RCC 7860 (cell line): ENCODE data around the gene PHLDB1.
A peak's percentile ranks its signal among the peaks of the same experiment; 100 is the strongest.
"Not testable (repeated sequence)": the region's sequence is repeated elsewhere in the genome, so short reads cannot be mapped to it uniquely, and the experiment has no call there.

Experiments used
- DNase-seq: peaks from one replicate; pipeline ENCODE4 v3.0.0-alpha.2; 2015; ENCODE audit warnings: low spot score
- FAIRE-seq: peaks from 2 replicates; lab custom pipeline; 2012; peaks lifted over from hg19 to GRCh38; lab: Jason Lieb, UNC

Gene PHLDB1

GRCh38 chr11:118607401-118608359, at the start of gene PHLDB1:
Gene PHLDB1 (plus strand): TSS chr11:118607615. CDS start chr11:118613837, 6,222 bp downstream.
- DNase-seq = peak; percentile 58
- no peak for FAIRE-seq

GRCh38 chr11:118560806-118561205, 46.6 kb upstream of the PHLDB1 start:
- DNase-seq = no peak
- FAIRE-seq = no peak

DNA sequence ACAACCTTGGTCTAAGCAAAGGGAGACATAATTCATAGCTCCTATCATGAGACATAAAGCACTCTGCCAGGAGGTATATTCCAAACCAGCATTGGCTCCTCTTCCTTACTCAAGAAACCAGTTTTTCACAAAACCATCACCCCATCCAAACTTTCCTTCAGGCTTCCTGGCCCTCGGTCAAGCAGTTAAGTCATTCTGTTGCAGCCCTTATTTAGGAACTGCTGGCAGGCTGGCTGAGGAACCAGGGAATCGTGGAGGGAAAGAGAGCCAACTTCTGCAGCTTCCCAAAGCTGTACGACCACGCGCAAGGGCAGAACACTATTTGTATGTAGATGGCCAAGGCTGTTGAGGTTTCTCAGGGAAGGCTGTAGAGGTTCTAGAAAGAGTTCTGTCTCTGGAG, 42.4 kb upstream of the PHLDB1 start:
- DNase-seq = no peak
- FAIRE-seq = no peak

- FAIRE-seq = no peak
Observed at GRCh38 chr11:118569670-118570069, 37.7 kb upstream of the PHLDB1 start.

DNA sequence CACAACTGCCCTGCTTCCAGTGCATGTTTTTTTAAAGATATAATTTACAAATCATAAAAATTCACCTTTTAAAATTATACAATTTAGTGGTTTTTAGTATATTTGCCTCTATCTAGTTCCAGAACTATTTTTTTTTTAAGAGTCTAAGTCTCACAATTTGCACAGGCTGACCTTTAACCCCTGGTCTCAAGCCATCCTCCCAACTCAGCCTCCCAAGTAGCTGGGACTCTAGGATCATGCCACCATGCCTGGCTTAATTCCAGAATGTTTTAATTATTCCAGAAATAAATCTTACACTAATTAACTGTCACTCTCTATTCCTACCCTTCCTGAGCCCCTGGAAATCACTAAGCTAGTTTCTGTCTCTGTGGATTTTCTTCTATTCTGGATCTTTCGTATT, 36.6 kb upstream of the PHLDB1 start:
- FAIRE-seq (no peak), DNase-seq (no peak)

More at GRCh38 chr11:118569670-118570069, 37.7 kb upstream of the PHLDB1 start:
- DNase-seq = no peak

- not testable (repeated sequence) for DNase-seq, FAIRE-seq
Observed at GRCh38 chr11:118571701-118572060, 35.7 kb upstream of the PHLDB1 start.

GRCh38 chr11:118572061-118572980, 35.1 kb upstream of the PHLDB1 start, which contains the start of gene ARCN1:
Gene ARCN1 (plus strand): TSS chr11:118572409. CDS start chr11:118572548, 139 bp downstream.
- no peak for FAIRE-seq
- peak; percentile 32 for DNase-seq

- DNase-seq = peak; percentile 59
- FAIRE-seq = no peak
Observed at GRCh38 chr11:118572981-118573550, 34.3 kb upstream of the PHLDB1 start.

DNA sequence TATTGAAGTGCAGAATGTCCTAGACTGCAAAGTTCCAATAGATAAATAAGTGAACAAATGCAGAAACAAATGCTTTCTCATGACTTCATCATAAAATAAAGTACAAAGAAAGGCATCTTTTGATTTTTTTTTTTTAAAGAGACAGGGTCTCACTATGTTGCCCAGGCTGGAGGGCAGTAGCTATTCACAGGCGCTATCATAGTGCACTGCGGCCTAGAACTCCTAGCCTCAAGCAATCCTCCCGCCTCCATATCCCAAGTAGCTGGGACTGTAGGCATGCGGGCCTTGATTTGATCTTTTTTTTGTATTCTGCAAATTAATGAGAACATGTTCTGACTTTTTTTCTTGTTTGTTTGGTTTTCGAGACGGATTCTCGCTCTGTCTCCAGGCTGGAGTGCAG, 32.8 kb upstream of the PHLDB1 start:
- no peak for FAIRE-seq

DNA sequence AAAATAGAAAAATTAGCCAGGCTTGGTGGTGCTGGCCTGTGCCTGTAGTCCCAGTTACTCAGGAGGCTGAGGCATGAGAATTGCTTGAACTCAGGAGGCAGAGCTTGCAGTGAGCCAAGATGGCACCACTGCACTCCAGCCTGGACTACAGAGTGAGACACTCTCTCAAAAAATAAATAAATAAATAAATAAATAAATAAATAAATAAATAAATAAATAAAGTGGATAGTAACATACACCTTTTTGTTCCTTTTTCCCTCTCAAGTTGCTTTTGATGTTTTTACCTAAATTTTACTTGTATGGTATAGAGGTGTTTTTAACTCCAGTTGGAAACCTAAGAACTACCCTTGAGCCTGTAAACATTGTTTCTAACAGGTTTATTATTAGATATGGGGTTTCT, 29.4 kb upstream of the PHLDB1 start:
- not testable (repeated sequence) for DNase-seq, FAIRE-seq

More for the DNA sequence above, 32.8 kb upstream of the PHLDB1 start:
- DNase-seq = no peak

DNA sequence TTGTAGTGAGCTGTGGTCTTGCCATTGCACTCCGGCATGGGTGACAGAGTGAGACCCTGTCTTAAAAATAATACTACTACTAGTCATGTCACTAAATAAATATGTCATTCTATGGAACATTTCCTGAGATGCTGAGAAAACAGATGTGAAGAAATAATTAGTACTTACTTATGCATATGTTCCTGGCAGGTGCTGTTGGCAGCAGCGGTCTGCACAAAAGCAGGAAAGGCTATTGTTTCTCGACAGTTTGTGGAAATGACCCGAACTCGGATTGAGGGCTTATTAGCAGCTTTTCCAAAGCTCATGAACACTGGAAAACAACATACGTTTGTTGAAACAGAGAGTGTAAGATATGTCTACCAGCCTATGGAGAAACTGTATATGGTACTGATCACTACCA, 26.4 kb upstream of the PHLDB1 start:
- FAIRE-seq = no peak
- DNase-seq = no peak

- FAIRE-seq = no peak
- DNase-seq = no peak
Observed at GRCh38 chr11:118587952-118588351, 19.5 kb upstream of the PHLDB1 start.

DNA sequence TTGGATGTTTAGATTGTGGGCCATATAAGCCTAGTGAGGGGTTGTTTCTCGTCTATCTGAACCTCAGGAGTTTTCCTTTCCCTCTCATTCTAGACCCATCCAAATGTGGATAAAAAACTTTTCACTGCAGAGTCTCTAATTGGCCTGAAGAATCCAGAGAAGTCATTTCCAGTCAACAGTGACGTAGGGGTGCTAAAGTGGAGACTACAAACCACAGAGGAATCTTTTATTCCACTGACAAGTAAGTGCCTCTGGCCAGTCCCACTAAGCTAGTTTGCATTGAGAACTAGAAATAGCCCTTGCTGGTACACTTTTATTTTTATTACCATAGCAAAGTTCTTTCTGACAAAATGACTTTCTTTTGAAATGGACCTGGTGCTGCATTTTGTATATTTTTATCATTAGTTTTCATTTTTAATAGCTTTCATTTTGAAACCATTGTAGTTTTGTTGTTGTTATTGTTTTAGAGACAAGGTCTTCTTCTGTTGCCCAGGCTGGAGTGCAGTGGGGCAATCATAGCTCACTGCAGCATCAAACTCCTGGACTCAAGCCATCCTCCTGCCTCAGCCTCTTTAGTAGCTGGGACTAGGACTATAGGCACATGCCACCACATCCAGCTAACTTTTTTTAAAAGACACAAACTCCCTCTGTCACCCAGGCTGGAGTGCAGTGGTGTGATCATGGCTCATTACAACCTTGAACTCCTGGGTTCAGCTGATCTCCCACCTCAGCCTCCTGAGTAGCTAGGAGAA, 14.6 kb upstream of the PHLDB1 start:
- DNase-seq (no peak), FAIRE-seq (no peak)

DNA sequence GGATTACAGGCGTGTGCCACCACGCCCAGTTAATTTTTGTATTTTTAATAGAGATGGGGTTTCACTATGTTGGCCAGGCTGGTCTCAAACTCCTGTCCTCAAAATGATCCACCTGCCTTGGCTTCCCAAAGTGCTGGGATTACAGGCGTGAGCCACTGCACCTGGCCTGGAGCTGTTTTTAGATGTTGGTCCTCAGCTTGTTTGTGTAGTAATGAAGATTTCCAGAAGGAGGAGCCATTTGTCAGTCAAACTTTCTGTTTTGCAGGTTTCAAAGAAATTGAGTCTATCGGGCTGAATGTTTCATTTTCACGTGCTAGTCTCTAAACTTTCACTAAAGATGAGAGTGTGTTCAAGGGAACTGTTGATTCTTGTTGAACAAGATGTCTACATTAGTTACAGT, 12.4 kb upstream of the PHLDB1 start:
- peak; percentile 19 for DNase-seq
- not testable (repeated sequence) for FAIRE-seq

DNA sequence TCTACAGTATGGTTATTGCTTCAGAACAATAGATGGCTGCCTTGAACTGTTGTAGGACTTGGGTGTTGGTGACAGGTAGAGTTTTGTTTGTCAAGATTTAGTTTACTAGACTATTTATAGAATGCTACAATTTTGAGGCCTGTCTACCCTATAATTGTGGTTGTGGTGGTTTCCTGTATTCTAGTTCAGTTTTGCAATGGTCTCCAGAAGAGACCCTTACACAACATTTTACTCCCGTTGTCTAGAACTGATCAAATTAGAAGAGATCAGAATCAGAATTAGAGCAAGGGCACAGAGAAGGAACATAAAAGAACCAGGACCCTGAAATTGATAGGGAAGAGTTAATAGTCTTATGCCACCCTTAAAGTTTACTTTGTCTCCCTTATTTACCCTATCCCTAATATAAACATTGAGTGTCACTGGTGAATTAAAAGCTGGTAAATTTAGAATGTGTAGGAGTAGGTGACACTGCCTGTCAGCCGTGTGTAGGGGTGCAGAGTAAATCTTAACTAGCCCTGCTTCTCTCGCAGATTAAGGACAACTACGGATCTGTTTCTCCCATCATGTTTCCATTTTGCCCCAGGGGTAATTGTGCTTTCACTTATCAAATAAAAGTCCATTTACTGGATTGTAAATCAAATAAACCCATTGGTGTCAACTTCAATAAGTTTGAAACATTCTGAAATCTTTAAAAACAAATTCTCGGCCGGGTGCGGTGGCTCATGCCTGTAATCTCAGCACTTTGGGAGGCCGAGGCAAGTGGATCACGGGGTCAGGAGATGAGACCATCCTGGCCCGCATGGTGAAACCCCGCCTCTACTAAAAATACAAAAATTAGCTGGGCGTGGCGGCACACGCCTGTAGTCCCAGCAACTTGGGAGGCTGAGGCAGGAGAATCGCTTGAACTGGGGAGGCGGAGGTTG, 10.9 kb upstream of the PHLDB1 start:
- FAIRE-seq (no peak), DNase-seq (no peak)

GRCh38 chr11:118597556-118597955, 9.9 kb upstream of the PHLDB1 start:
- DNase-seq (no peak), FAIRE-seq (no peak)

DNA sequence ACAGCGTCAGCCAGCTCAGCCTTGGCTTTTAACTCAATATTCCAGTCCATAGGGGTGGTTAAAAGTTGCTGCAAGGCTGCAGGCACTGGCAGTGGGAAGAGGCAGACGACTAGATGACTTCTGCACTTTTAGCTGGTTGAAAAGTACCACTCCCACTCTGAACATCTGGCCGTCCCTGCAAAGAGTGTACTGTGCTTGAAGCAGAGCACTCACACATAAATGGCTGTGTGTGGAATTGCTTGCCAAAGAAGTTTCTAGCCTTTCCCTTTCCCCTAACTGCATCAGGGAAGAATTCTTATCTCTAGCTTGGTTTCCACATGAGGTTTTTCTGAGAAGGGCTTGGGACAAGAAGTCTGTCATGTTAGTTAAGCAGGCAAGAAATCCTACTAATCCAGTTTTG, 5.1 kb upstream of the PHLDB1 start:
- FAIRE-seq = no peak
- DNase-seq = no peak

GRCh38 chr11:118603709-118604108, 3.7 kb upstream of the PHLDB1 start:
- not testable (repeated sequence) for DNase-seq, FAIRE-seq

DNA sequence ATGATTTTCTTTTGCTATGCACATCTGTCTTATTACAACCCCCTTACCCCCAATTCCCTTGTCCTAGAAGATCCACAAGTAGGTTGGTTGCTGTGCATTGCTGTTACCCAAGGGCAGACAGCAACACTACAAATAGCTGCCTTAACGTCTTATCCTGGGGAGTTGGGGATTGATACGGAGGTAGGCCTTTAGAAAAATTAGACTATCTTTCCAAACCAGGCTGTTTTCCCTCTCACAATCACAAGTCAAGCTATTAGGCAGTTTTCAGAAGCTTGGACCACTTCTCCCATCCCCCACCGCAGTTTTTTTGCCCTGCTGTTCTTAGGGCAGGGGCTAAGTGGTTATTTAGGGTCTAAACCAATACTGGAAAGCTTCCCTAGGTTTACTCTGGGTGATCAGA, 2.8 kb upstream of the PHLDB1 start:
- DNase-seq (no peak), FAIRE-seq (no peak)
